Hematopoietic multipotent progenitor cell treated with erythropoietin and hydrocortisone succinate and interleukin-3 and kit ligand, for 8 days (in vitro differentiated cells): Measurements from ENCODE around the gene DNAJC6.
"Not testable (repeated sequence)": the region's sequence is repeated elsewhere in the genome, so short reads cannot be mapped to it uniquely, and the experiment has no call there.

Experiments used
- DNase-seq: peaks from one replicate; pipeline ENCODE4 v3.0.0-alpha.2; 2015

Gene DNAJC6

DNA sequence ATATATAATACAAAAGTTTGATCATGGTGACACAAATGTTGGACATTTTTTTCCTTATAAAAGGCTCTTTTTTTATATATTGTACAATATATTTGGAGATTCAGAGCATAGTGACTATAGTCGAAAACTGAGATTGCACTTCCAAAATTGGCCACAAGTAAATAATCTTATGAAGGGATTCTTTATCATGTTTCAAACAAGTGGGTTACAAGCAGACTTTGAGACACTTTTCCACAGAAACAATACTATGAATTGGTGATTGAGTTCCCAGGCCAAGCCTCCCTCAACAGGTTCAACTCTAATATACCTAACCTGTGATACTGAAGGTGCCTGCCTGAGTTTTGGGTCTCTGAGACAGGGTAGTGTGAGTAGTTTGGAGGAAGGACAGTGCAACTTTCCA is 124.9 kb downstream of the DNAJC6 start:
- DNase-seq, result no peak

DNA sequence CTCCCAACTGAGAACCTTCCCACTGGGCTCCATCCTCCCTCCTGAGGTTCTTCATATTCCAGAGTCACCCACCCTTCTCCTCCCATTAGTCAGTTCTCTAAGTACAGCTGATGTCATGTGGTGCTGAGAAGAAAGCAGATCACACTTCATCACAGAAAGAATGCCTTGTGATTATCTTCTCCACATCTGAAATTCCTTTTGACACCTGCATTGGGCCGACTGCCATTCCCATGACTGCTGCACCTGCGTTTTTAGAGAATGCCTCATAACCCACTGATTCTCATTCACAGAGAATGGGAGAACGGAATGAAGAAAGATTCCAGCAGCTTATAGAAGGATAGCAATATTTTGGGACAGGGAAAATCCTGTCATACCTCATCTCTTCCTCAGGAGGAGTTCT is 125.4 kb downstream of the DNAJC6 start:
- no peak for DNase-seq

DNA sequence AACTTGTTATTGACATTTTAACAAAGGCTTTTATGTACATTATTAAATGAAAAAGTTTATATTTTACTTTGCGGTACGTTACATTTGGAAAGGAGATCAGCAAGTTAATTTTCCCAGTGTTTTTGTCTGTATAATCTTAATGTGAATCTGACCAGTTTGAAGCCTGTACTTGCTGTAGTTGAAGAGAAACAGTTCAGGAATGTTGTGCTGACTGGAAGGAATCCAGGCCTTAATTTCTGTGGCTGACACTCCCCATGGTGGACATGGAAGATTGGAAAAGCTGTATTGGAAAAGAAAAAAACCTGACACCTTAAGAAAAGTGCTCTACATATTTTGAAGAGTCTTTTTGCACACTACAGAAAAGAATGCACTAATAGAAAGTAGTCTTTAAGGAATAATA is 126.6 kb downstream of the DNAJC6 start:
- DNase-seq, result no peak

GRCh38 chr1:65437616-65438015 is 128.3 kb downstream of the DNAJC6 start:
- DNase-seq, result peak; percentile 86

DNA sequence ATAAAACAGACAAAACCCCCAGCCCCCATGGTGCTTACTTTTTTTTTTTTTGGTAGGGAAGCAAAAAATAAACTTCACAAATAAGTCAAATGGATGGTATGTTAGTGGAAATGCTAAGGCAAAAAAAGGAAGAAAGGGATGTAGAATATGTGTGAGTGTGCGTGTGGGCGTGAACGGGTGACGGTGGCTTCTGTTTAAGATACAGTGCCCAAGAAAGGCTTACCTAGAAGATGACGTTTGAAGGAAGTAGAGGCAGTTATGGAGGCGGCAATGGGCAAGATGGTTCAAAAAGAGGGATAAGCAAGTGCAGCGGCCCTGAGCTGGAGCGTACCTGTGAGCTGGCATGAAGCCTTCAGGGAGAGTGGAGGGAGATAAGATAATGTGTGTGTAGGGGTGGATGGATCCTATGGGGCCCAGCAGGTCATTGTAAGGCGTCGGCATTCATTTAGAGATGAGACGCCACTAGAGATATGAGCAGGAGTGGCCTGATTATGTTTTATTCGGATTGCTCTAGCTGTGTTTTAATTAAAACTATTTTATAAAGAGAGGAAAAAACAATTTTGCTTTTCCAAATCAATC is 131.1 kb downstream of the DNAJC6 start:
- no peak for DNase-seq

DNA sequence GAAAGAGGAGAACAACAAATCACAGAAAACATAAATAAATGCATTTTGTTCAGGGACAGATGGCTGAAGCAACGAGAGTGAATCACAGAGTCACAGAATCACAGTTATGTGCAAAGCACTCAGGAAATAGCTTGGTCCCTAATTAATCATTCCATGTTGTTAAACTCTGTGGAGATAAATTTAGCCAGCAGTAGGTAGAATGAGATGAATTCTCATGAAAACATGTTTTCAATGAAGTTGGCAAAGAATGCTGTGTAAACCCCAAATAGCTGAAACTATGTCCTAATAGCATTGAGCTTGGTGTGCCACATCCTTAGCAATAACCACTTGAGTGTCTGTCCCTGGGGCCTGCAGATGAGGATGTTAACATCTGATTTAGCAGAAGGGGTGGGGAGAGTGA is 131.6 kb downstream of the DNAJC6 start:
- DNase-seq, result no peak

- DNase-seq, result no peak
These were observed 132.1 kb downstream of the DNAJC6 start for GRCh38 chr1:65441464-65441863.

GRCh38 chr1:65442442-65442841 is 133.1 kb downstream of the DNAJC6 start:
- DNase-seq, result no peak

DNA sequence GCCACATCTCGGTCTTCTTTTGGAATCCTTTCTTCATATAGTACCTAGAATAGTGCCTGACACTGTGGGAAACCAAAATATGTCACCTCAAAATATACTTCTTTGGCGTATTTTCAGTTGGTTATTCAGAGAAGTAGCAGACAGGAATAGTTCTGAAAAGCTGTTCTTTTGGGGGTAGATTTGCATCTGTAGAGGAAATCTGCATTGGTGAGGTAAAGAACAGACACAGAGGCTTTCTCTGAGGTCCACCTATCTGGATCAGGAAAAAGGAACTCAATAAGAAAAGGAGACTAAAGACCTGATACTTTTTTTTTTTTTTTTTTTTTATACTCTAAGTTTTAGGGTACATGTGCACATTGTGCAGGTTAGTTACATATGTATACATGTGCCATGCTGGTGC is 134.3 kb downstream of the DNAJC6 start:
- DNase-seq, result no peak

DNA sequence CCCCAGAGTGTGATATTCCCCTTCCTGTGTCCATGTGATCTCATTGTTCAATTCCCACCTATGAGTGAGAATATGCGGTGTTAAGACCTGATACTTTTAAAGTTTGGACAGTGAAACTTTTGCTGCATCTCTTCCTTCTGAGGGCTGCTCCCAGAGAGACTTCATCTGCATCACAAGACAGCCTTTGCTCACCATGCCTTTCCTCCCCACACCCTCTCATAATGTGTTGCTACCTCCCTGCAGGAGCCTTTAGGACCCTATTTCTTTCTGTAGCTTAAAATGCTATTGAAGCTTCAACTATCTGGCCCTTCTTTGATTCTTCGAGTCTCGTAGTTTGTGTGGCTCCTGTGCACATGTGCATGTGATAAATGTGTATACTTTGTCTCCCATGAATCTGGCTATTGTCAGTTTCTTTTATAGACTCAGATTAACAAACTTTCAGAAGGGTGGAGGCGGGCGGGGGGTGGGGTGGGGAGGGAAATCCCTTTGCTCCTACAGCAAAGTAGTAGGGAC is 134.8 kb downstream of the DNAJC6 start:
- no peak for DNase-seq

GRCh38 chr1:65445837-65446236 is 136.5 kb downstream of the DNAJC6 start:
- no peak for DNase-seq

DNA sequence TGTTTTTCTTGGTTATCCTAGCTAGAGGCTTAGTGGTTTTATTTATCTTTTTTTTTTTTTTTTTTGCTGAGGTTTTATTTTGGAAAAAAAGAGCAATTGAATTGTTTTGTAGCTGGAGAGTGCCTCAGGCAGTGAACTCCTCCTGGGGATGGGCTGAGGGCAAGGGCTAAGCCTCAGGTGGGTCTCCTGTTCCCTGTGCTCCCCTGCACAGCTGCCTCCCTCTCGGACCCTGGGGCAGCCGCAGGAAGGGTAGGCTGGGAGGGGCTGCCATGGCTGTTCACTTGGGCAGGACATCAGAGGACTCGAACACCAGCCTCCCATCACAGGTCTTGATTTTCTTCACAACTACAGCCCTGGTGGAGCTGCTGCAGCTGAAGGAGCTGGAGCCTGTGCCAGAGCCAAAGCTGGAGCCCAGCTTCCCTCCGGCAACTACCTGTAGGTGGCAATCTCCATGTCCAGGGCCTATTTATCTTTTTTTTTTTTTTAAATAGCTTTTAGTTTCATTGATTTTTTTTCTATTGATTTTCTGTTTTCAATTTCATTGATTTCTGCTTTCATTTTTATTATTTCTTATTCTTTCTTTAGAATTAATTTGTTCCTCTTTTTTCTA is 140.0 kb downstream of the DNAJC6 start:
- DNase-seq, result no peak

GRCh38 chr1:65455678-65456077 is 146.3 kb downstream of the DNAJC6 start:
- not testable (repeated sequence) for DNase-seq

- DNase-seq, result no peak
These were observed 147.1 kb downstream of the DNAJC6 start for GRCh38 chr1:65456481-65456880.

GRCh38 chr1:65457868-65458267 is 148.5 kb downstream of the DNAJC6 start:
- no peak for DNase-seq

DNA sequence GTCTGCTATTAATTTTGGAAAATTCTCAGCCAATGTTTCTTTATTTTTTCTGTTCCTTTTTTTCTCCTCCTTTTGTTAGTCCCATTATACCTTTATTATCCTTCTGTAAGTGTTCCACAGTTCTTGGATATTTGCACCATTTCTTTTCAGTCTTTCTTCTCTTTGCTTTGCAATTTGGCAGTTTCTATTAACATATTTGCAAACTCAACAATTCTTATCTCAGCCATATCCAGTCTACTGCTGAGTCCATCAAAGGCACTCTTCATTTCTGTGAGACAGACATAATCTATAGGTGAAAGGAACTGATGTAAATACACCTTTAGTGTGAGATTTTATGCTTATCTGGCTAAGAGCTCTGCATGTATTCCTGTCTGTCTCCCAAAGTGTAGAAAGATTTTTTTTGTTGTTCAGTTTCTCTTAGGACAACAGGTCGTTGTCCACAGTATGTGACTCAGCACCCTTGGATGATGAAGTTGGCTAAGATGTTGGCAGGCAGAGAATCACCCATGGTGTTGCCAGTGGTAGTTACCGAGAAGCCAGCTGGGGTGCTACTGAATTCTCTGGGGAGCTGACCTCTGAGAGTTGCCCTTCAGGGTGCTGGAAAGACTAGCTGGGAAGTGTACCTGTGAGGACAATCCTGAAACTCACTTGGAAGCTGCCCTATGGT is 149.5 kb downstream of the DNAJC6 start:
- no peak for DNase-seq

- DNase-seq, result peak; percentile 81
These were observed 150.0 kb downstream of the DNAJC6 start for GRCh38 chr1:65459397-65459768.
